Epithelial cell of proximal tubule (primary cell): ENCODE data around the gene ANXA2. TPM values are rescaled to one million over a fixed set of nuclear protein-coding genes. Genes with fewer than 3 reads are reported as not detected.

Experiments used
- DNase-seq: peaks from one replicate; pipeline ENCODE4 v3.0.0-alpha.2; 2011; ENCODE audit warnings: low read depth
- H3K4me3 ChIP-seq: 2 replicates; pipeline ENCODE4 v1.5.1; 2011; ENCODE audit warnings: low read depth, mild to moderate bottlenecking, low read length
- CTCF ChIP-seq: conservative IDR thresholded peaks from 2 replicates; pipeline ENCODE4 v1.5.1; 2012; ENCODE audit warnings: low read depth, mild to moderate bottlenecking, low read length
- total RNA-seq: library from RNA; depleted of rRNA; stranded (reverse); fragments of >200 nt; gene quantifications from 2 replicates; pipeline ENCODE4 v1.2.3, GENCODE V29; 2015

Gene ANXA2
- total RNA-seq, 1 donor from 2014 or later = 2,958 TPM

GRCh38 chr15:60370869-60371136 is 27.0 kb downstream of the ANXA2 start:
- no peak for DNase-seq
- H3K4me3 ChIP-seq = no peak overlapping the region
- no peak for TF ChIP-seq CTCF

GRCh38 chr15:60370105-60370868 is 27.5 kb downstream of the ANXA2 start:
- no peak for DNase-seq
- TF ChIP-seq CTCF = no peak
- no peak overlapping the region for H3K4me3 ChIP-seq

- no peak for DNase-seq
- no peak for TF ChIP-seq CTCF
- H3K4me3 ChIP-seq = no peak overlapping the region
Observed at GRCh38 chr15:60369696-60370095, 28.1 kb downstream of the ANXA2 start.

GRCh38 chr15:60364612-60364924 is 33.2 kb downstream of the ANXA2 start:
- TF ChIP-seq CTCF = no peak
- no peak overlapping the region for H3K4me3 ChIP-seq
- DNase-seq = no peak

- no peak for DNase-seq
- no peak for TF ChIP-seq CTCF
- H3K4me3 ChIP-seq = no peak overlapping the region
Observed at GRCh38 chr15:60363903-60364611, 33.7 kb downstream of the ANXA2 start.

- H3K4me3 ChIP-seq = no peak overlapping the region
Observed at GRCh38 chr15:60363087-60363549, 34.7 kb downstream of the ANXA2 start.

More at GRCh38 chr15:60363087-60363549, 34.7 kb downstream of the ANXA2 start:
- DNase-seq = no peak
- TF ChIP-seq CTCF = no peak
